Activated naive CD8-positive, alpha-beta T cell treated with anti-CD3 and anti-CD28 coated beads for 36 hours (primary cell): Measurements from ENCODE around the gene NCEH1. TPM values are rescaled to one million over a fixed set of nuclear protein-coding genes. Genes with fewer than 3 reads are reported as not detected.
"Not testable (repeated sequence)": the region's sequence is repeated elsewhere in the genome, so short reads cannot be mapped to it uniquely, and the experiment has no call there.

ENCODE experiments used
- DNase-seq: peaks from one replicate; pipeline ENCODE4 v3.0.0; 2021
- H3K27ac Mint-ChIP-seq: one replicate; pipeline ENCODE4 v1.8.0; 2022; ENCODE audit warnings: mild to moderate bottlenecking, moderate library complexity, mixed read lengths
- H3K27me3 Mint-ChIP-seq: one replicate; pipeline ENCODE4 v1.8.0; 2022; ENCODE audit warnings: mild to moderate bottlenecking, mixed read lengths
- H3K36me3 Mint-ChIP-seq: one replicate; pipeline ENCODE4 v1.8.0; 2021; ENCODE audit warnings: mild to moderate bottlenecking, mixed read lengths
- H3K4me1 Mint-ChIP-seq: one replicate; pipeline ENCODE4 v1.8.0; 2021; ENCODE audit warnings: mixed read lengths
- H3K4me3 Mint-ChIP-seq: one replicate; pipeline ENCODE4 v1.8.0; 2022; ENCODE audit warnings: mild to moderate bottlenecking, moderate library complexity, mixed read lengths
- H3K9me3 Mint-ChIP-seq: one replicate; pipeline ENCODE4 v1.8.0; 2022; ENCODE audit warnings: mixed read lengths
- total RNA-seq, 2 experiments: library from RNA; stranded (reverse); gene quantifications; one replicate each; pipeline ENCODE4 v1.2.3, GENCODE V29; 2021

NCEH1 gene
- total RNA-seq, 2 experiments from 2014 or later: 6.4 to 6.7 TPM

- Mint-ChIP-seq H3K9me3 (no peaks in the 10 kb centered on the region), H3K27ac (no peak overlapping the region), H3K36me3 (no peaks in the 10 kb centered on the region)
Measured at GRCh38 chr3:172673210-172673679, 37.6 kb downstream of the NCEH1 start.

DNA sequence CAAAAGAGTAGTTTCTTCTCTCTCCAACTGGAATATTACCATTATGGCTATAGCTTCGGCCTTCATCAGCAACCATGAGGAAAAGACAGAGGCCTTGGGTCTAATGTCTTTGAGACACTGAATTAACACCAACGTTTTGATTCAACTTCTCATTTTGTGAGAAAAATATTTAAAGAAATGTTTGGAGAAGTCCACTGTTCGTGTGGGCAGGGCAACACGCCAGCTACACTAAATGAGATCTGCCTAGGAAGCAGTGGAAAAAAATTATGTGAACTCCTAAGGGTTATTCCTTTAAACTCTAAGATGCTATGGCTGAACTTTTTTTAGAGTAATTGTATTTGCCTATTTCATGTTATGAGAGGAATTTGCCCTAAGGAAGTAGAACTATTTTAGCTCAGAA lies 41.8 kb downstream of the NCEH1 start:
- H3K27me3 Mint-ChIP-seq: no peaks in the 10 kb centered on the region
- no peak overlapping the region for H3K27ac Mint-ChIP-seq
- DNase-seq: no peak
- peaks cover 14% of the 10 kb centered on the region for H3K36me3 Mint-ChIP-seq
- H3K4me1 Mint-ChIP-seq: no peaks in the 10 kb centered on the region
- H3K4me3 Mint-ChIP-seq: no peak overlapping the region
- H3K9me3 Mint-ChIP-seq: peaks cover 6% of the 10 kb centered on the region

More at GRCh38 chr3:172673210-172673679, 37.6 kb downstream of the NCEH1 start:
- peak; percentile 62 for DNase-seq
- H3K4me1 Mint-ChIP-seq: peaks cover 3% of the 10 kb centered on the region
- H3K4me3 Mint-ChIP-seq: no peak overlapping the region
- no peaks in the 10 kb centered on the region for H3K27me3 Mint-ChIP-seq

DNA sequence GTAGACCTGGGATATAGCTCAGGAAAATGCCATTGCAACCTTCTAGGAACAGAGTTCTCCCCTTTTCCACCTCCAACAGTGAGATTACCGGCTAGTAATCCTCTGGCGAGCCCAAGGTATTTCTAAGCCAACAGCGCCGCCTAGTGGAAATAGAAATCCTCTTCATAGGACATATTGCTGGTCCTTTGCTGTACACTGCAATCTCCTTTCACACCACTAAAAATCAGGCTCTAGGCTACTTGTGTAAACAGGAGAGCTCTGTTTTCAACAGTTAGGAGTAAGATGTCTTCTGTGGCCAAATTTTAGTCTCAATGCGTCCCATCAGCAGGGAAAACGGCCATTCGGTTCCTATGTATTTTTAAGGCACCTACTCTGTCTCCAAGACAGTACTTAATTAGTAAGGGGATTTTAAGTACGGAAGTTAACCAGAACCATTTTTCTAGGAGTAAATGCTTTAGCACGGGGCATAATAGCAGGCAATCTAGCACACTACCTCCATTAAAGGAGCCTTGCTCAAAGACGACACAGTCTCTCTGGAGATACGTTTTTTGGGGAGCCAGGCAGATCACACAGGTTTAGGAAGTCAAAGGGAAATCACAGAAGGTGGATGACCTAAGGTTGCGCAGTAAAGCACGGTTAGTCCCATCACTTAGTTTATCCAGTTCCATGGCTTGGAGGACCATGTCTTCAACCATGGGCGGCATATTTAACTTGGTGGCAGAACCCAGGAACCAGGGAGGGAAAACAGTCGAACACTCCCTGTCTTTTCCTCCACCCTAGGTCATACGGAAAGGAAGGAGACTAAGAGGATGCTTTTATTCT lies 43.8 kb downstream of the NCEH1 start:
- no peaks in the 10 kb centered on the region for H3K27me3 Mint-ChIP-seq
- H3K36me3 Mint-ChIP-seq: peaks cover 14% of the 10 kb centered on the region
- DNase-seq: peak; percentile 64
- H3K27ac Mint-ChIP-seq: no peak overlapping the region
- peaks cover 6% of the 10 kb centered on the region for H3K9me3 Mint-ChIP-seq
- H3K4me3 Mint-ChIP-seq: no peak overlapping the region
- H3K4me1 Mint-ChIP-seq: no peaks in the 10 kb centered on the region

DNA sequence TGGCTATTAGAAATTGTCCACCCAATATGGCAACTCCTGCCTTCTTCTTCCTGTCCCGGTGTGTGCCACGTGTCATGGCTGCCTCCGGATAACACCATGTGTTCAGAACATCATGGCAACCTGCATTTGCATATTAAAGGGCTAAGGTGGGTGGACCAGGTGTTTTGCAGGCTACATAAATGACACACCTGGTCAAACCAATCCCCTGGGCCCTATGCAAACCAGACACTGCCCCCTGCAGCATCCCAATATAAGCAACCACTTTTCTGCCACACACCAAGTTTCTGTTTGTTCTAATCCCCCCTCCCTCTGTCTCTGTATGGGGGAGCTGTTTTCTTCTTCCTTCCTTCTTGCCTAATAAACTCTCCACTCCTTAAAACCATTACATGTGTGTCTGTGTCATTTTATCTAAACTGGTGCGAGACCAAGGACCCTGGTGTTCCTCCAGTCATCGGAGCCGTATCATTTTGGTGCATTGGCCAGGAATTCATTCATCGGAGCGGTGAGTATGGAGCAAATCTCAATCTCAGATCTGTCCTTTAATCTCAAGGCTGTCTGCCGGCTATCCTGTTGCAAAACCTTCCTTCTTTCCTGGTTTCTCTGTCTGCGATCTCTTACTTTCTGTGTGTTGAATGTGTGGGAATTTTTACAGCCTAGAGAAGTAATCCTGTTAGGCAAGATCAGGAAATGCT lies 44.5 kb downstream of the NCEH1 start:
- peaks cover 14% of the 10 kb centered on the region for H3K36me3 Mint-ChIP-seq
- H3K9me3 Mint-ChIP-seq: peaks cover 6% of the 10 kb centered on the region
- no peak for DNase-seq
- no peak overlapping the region for H3K27ac Mint-ChIP-seq
- no peaks in the 10 kb centered on the region for H3K27me3 Mint-ChIP-seq
- no peak overlapping the region for H3K4me3 Mint-ChIP-seq
- H3K4me1 Mint-ChIP-seq: no peaks in the 10 kb centered on the region

DNA sequence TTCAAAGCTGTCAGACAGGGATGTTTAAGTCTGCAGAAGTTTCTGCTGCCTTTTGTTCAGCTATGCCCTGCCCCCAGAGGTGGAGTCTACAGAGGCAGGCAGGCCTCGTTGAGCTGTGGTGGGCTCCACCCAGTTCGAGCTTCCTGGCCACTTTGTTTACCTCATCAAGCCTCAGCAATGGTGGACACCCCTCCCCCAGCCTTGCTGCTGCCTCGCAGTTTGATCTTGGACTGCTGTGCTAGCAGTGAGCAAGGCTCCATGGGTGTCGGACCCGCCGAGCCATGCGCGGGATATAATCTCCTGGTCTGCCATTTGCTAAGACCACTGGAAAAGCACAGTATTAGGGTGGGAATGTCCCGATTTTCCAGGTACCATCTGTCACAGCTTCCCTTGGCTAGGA lies 45.4 kb downstream of the NCEH1 start:
- H3K36me3 Mint-ChIP-seq: peaks cover 14% of the 10 kb centered on the region
- H3K4me1 Mint-ChIP-seq, H3K27me3 Mint-ChIP-seq, H3K27ac Mint-ChIP-seq, H3K9me3 Mint-ChIP-seq, DNase-seq, H3K4me3 Mint-ChIP-seq: not testable (repeated sequence)

- H3K4me3 Mint-ChIP-seq, DNase-seq, H3K9me3 Mint-ChIP-seq, H3K27ac Mint-ChIP-seq, H3K4me1 Mint-ChIP-seq, H3K27me3 Mint-ChIP-seq, H3K36me3 Mint-ChIP-seq: not testable (repeated sequence)
Measured at GRCh38 chr3:172660421-172660820, 50.4 kb downstream of the NCEH1 start.

- Mint-ChIP-seq H3K36me3 (peaks cover 3% of the 10 kb centered on the region), H3K4me3 (no peak overlapping the region), H3K4me1 (peaks cover 2% of the 10 kb centered on the region), H3K27me3 (no peaks in the 10 kb centered on the region), H3K9me3 (peaks cover 3% of the 10 kb centered on the region), H3K27ac (no peak overlapping the region)
- no peak for DNase-seq
Measured at GRCh38 chr3:172659246-172660002, 51.4 kb downstream of the NCEH1 start.

GRCh38 chr3:172658344-172659245 lies 52.3 kb downstream of the NCEH1 start:
- Mint-ChIP-seq H3K27ac (no peak overlapping the region), H3K4me1 (peaks cover 2% of the 10 kb centered on the region), H3K36me3 (no peaks in the 10 kb centered on the region), H3K9me3 (no peaks in the 10 kb centered on the region), H3K27me3 (no peaks in the 10 kb centered on the region), H3K4me3 (no peak overlapping the region)
- no peak for DNase-seq

- Mint-ChIP-seq H3K27me3 (no peaks in the 10 kb centered on the region), H3K4me1 (peaks cover 2% of the 10 kb centered on the region), H3K36me3 (no peaks in the 10 kb centered on the region), H3K4me3 (no peak overlapping the region), H3K9me3 (no peaks in the 10 kb centered on the region), H3K27ac (no peak overlapping the region)
- no peak for DNase-seq
Measured at GRCh38 chr3:172656602-172657001, 54.3 kb downstream of the NCEH1 start.

- Mint-ChIP-seq H3K27me3 (no peaks in the 10 kb centered on the region), H3K4me1 (no peaks in the 10 kb centered on the region), H3K36me3 (no peaks in the 10 kb centered on the region), H3K27ac (no peak overlapping the region), H3K4me3 (no peak overlapping the region), H3K9me3 (no peaks in the 10 kb centered on the region)
- no peak for DNase-seq
Measured at GRCh38 chr3:172655388-172655787, 55.5 kb downstream of the NCEH1 start.

- no peaks in the 10 kb centered on the region for H3K36me3 Mint-ChIP-seq
- no peak for DNase-seq
- H3K4me1 Mint-ChIP-seq: no peaks in the 10 kb centered on the region
- H3K4me3 Mint-ChIP-seq: no peak overlapping the region
- no peaks in the 10 kb centered on the region for H3K9me3 Mint-ChIP-seq
- no peaks in the 10 kb centered on the region for H3K27me3 Mint-ChIP-seq
- H3K27ac Mint-ChIP-seq: no peak overlapping the region
Measured at GRCh38 chr3:172654470-172654869, 56.4 kb downstream of the NCEH1 start.

- Mint-ChIP-seq H3K27me3 (no peaks in the 10 kb centered on the region), H3K36me3 (no peaks in the 10 kb centered on the region), H3K4me3 (no peak overlapping the region), H3K9me3 (no peaks in the 10 kb centered on the region), H3K4me1 (no peaks in the 10 kb centered on the region), H3K27ac (no peak overlapping the region)
- no peak for DNase-seq
Measured at GRCh38 chr3:172653004-172653572, 57.8 kb downstream of the NCEH1 start.

- no peaks in the 10 kb centered on the region for H3K4me1 Mint-ChIP-seq
- no peaks in the 10 kb centered on the region for H3K36me3 Mint-ChIP-seq
- H3K4me3 Mint-ChIP-seq: no peak overlapping the region
- no peak overlapping the region for H3K27ac Mint-ChIP-seq
- no peak for DNase-seq
- H3K27me3 Mint-ChIP-seq: no peaks in the 10 kb centered on the region
- H3K9me3 Mint-ChIP-seq: no peaks in the 10 kb centered on the region
Measured at GRCh38 chr3:172651936-172652625, 58.8 kb downstream of the NCEH1 start.

GRCh38 chr3:172649987-172650386 lies 60.9 kb downstream of the NCEH1 start:
- Mint-ChIP-seq H3K4me3 (no peak overlapping the region), H3K27ac (no peak overlapping the region), H3K4me1 (no peaks in the 10 kb centered on the region), H3K36me3 (no peaks in the 10 kb centered on the region), H3K27me3 (no peaks in the 10 kb centered on the region), H3K9me3 (no peaks in the 10 kb centered on the region)
- no peak for DNase-seq
